ENCODE measurements around the gene VTN. TPM values are rescaled to one million over a fixed set of nuclear protein-coding genes. Genes with fewer than 3 reads are reported as not detected.
A peak's percentile ranks its signal among the peaks of the same experiment; 100 is the strongest.

VTN gene
- total and polyA plus RNA-seq, 2 donors from 2014 or later: 0.98 to 3.5 TPM

DNA sequence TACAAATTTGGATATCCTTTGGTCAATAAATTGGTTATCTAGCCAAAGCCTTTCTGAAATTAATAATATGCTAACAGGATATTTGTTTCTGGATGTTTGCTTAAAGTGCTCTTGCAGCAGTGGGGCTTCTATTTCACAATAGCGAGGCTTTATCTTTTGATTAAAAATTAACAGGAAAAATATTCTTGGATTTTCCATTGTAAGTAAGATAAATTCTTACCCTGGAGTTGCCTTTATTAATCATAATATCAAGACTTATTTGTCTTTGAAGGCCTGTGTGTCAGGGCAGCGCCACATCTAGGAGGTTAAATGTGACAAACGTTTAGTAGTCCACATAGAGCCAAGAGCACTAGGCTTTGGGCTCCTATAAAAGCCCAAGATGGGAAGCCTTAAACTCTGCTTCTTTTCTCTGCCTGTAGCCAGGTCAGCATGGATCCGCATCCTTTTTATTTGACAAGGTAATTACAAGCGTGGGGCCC, 45.8 kb downstream of the VTN start:
- Histone ChIP-seq H3K9ac (ENCODE audit: low read length in 3 of 3) (no peak overlapping the region), H3K36me3 (ENCODE audit: control insufficient read depth in 2 of 3, insufficient read depth in 3 of 3, low read length in 3 of 3) (peaks cover 3 to 22% (median 11%) of the 10 kb centered on the region in 3 donors), H3K4me3 (ENCODE audit: low read length in 3 of 3) (no peak overlapping the region), H3K4me1 (ENCODE audit: control insufficient read depth in 2 of 3, insufficient read depth in 2 of 3, low read depth in 1 of 3, low read length in 3 of 3) (peaks cover 0 to 5% (median 3%) of the 10 kb centered on the region in 3 donors), H3K27ac (ENCODE audit: low read depth in 2 of 2, low read length in 2 of 2) (no peak overlapping the region), H3K27me3 (ENCODE audit: control insufficient read depth, insufficient read depth, low read length) (no peaks in the 10 kb centered on the region), H3K9me3 (ENCODE audit: control insufficient read depth in 2 of 3, insufficient read depth in 1 of 3, low read length in 3 of 3) (no peaks in the 10 kb centered on the region)
- FAIRE-seq (no peak), DNase-seq (no peak)
- no peak for TF ChIP-seq CTCF (IDR thresholded peaks at IDR 0.05; ENCODE audit: borderline replicate concordance, extremely low read depth, insufficient read depth)
- intact Hi-C loops (cut with DNase I): no loop called here

DNA sequence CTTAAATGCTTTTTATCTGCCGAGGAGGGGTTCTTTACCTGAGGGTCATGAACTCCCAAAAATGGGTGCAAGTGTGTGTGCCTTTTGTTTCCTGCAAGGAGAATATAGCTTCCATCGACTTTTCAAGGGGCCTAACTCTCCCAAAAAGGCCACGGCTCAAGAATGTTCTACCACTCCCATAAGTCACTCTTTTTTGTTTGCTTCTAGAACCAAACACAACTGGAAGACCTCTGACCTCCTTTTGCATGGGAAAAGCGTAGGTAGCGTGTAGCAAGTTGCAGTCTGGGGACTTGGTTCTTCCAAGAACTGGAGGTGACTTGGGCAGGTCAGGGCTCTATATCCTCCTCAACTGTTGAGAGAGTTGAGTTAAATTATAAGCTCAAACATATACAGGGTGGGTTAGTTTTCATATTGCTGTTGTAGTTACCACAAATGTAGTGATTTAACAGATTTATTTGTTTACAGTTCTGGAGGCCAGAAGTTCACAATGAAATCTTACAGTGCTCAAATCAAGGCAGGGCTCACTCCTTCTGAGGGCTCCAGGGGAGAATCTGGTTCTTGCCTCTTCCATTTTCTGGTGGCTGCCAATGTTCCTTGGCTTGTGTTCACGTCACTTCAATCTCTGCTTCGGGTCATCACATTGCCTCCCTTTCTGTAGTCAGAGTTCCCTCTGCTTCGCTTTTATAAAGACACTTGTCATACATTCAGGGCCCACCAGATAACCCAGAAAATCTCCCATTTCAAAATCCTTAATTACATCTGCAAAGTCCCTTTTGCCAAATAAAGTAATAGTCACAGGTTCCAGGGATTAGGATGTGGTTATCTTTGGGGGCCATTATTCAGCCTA, 49.7 kb downstream of the VTN start:
- Histone ChIP-seq H3K36me3 (ENCODE audit: control insufficient read depth in 2 of 3, insufficient read depth in 3 of 3, low read length in 3 of 3) (no peaks in the 10 kb centered on the region), H3K4me1 (ENCODE audit: control insufficient read depth in 2 of 3, insufficient read depth in 2 of 3, low read depth in 1 of 3, low read length in 3 of 3) (peaks cover 0 to 12% (median 3%) of the 10 kb centered on the region in 3 donors), H3K27me3 (ENCODE audit: control insufficient read depth, insufficient read depth, low read length) (no peaks in the 10 kb centered on the region), H3K4me3 (ENCODE audit: low read length in 3 of 3) (peak overlapping the region in 1 of 3 donors; percentile 60), H3K27ac (ENCODE audit: low read depth in 2 of 2, low read length in 2 of 2) (no peak overlapping the region), H3K9me3 (ENCODE audit: control insufficient read depth in 2 of 3, insufficient read depth in 1 of 3, low read length in 3 of 3) (no peaks in the 10 kb centered on the region), H3K9ac (ENCODE audit: low read length in 3 of 3) (peak overlapping the region in 1 of 3 donors; percentile 38)
- no peak for TF ChIP-seq CTCF (IDR thresholded peaks at IDR 0.05; ENCODE audit: borderline replicate concordance, extremely low read depth, insufficient read depth)
- no peak for FAIRE-seq
- intact Hi-C loops (cut with DNase I): no loop called here
- no peak for DNase-seq

DNA sequence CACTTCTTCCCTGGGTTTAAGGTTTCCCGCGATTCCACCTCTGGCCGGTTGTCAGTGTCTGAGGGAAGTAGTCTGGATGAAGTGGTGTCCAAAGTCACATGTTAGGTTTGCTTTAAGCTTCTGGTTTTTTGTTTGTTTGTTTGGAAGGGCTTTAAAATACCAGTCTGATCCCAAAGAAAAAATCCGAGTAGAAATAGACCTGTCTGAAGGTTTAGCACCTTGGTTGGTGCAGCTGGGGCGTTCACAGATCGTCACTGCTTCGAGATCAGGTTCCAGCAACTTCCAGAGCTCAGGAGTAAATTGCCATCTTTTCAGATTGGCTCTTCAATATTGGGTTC, 50.5 kb downstream of the VTN start:
- no peak for TF ChIP-seq CTCF (IDR thresholded peaks at IDR 0.05; ENCODE audit: borderline replicate concordance, extremely low read depth, insufficient read depth)
- DNase-seq (no peak), FAIRE-seq (no peak)
- no peaks in the 10 kb centered on the region for H3K9me3 ChIP-seq (ENCODE audit: control insufficient read depth in 2 of 3, insufficient read depth in 1 of 3, low read length in 3 of 3)
- H3K9ac ChIP-seq (ENCODE audit: low read length in 3 of 3): peak overlapping the region; percentile 11 to 59 (median 38)
- peak overlapping the region; percentile 58 to 71 (median 60) for H3K4me3 ChIP-seq (ENCODE audit: low read length in 3 of 3)
- H3K36me3 ChIP-seq (ENCODE audit: control insufficient read depth in 2 of 3, insufficient read depth in 3 of 3, low read length in 3 of 3): no peaks in the 10 kb centered on the region
- peaks cover 0 to 12% (median 3%) of the 10 kb centered on the region in 3 donors for H3K4me1 ChIP-seq (ENCODE audit: control insufficient read depth in 2 of 3, insufficient read depth in 2 of 3, low read depth in 1 of 3, low read length in 3 of 3)
- intact Hi-C loops (cut with DNase I): no loop called here
- no peak overlapping the region for H3K27ac ChIP-seq (ENCODE audit: low read depth in 2 of 2, low read length in 2 of 2)
- no peaks in the 10 kb centered on the region for H3K27me3 ChIP-seq (ENCODE audit: control insufficient read depth, insufficient read depth, low read length)
